Kidney (tissue), 14 donors: ENCODE data around the gene WBP2NL. TPM values are rescaled to one million over a fixed set of nuclear protein-coding genes. Genes with fewer than 3 reads are reported as not detected.

Experiments used
- DNase-seq, 5 donors: peaks; one replicate each; pipeline ENCODE4 v3.0.0-alpha.2; 2013 to 2020
- FAIRE-seq: peaks from 2 replicates; lab custom pipeline; 2012; peaks lifted over from hg19 to GRCh38; lab: Jason Lieb, UNC
- H3K27ac ChIP-seq, 2 donors: one replicate each; pipeline ENCODE4 v1.7.0; 2013; ENCODE audit warnings: low read depth in 2 of 2, low read length in 2 of 2, inconsistent platforms in 1 of 2
- H3K27me3 ChIP-seq: one replicate; pipeline ENCODE4 v1.7.1; 2013; ENCODE audit warnings: low read length, inconsistent platforms; ENCODE audit not compliant: control insufficient read depth, insufficient read depth
- H3K36me3 ChIP-seq, 3 donors: one replicate each; pipeline versions ENCODE4 v1.7.0 to v1.7.1; 2013; ENCODE audit warnings: low read length in 3 of 3, control low read depth in 1 of 3, inconsistent platforms in 1 of 3; ENCODE audit not compliant: insufficient read depth in 3 of 3, control insufficient read depth in 2 of 3
- H3K4me1 ChIP-seq, 3 donors: one replicate each; pipeline versions ENCODE4 v1.7.0 to v1.7.1; 2013; ENCODE audit warnings: low read length in 3 of 3, inconsistent platforms in 1 of 3, low read depth in 1 of 3; ENCODE audit not compliant: control insufficient read depth in 2 of 3, insufficient read depth in 2 of 3
- H3K4me3 ChIP-seq, 3 donors: one replicate each; pipeline versions ENCODE4 v1.7.0 to v1.8.1; 2013; ENCODE audit warnings: low read length in 3 of 3, control low read depth in 1 of 3, inconsistent platforms in 1 of 3
- H3K9ac ChIP-seq, 3 donors: one replicate each; pipeline versions ENCODE4 v1.7.0 to v1.7.1; 2013; ENCODE audit warnings: low read length in 3 of 3, control low read depth in 1 of 3, inconsistent platforms in 1 of 3
- H3K9me3 ChIP-seq, 3 donors: one replicate each; pipeline versions ENCODE4 v1.7.0 to v1.7.1; 2013; ENCODE audit warnings: low read length in 3 of 3, control low read depth in 1 of 3, inconsistent platforms in 1 of 3; ENCODE audit not compliant: control insufficient read depth in 2 of 3, insufficient read depth in 1 of 3
- intact Hi-C: fragments of 100-400 bp; cut with DNase I; formaldehyde crosslinking; loops from one replicate; pipeline ENCODE4 v1.11.1; 2022
- polyA plus RNA-seq: library from polyadenylated mRNA; stranded (reverse); fragments of 350-450 nt; fragmentation: Illumina TruSeq; extraction: RNeasy Lipid Tissue Mini Kit (QIAGEN cat#74804); gene quantifications from one replicate; pipeline ENCODE4 v1.2.3, GENCODE V29; 2014; ENCODE audit warnings: low read depth, low replicate concordance; ENCODE audit not compliant: insufficient read depth
- total RNA-seq: library from RNA; stranded (reverse); fragmentation: NEBNext Ultra II Directional; extraction: Animal tissue kit (Norgen Biotek cat#: 25700); gene quantifications from one replicate; pipeline ENCODE4 v1.2.1, GENCODE V29; 2021
- TF ChIP-seq, protein P1 (sequence below): IDR thresholded peaks from 3 replicates; pipeline ENCODE4 v1.5.1; 2012; ENCODE audit warnings: mild to moderate bottlenecking, moderate library complexity, borderline replicate concordance; ENCODE audit not compliant: insufficient read depth; ENCODE audit errors: extremely low read depth
- donor health status: control.
- donor health status: control.
- donor health status: control.
- donor health status: control.
- donor health status: control.
- donor health status: DM: yes; HTN: yes; CAD: no.
- donor health status: Normal renal cell carcinoma (clear cell type).

The WBP2NL gene
- total and polyA plus RNA-seq, 2 donors from 2014 or later, result 0.84 to 2.5 TPM

DNA sequence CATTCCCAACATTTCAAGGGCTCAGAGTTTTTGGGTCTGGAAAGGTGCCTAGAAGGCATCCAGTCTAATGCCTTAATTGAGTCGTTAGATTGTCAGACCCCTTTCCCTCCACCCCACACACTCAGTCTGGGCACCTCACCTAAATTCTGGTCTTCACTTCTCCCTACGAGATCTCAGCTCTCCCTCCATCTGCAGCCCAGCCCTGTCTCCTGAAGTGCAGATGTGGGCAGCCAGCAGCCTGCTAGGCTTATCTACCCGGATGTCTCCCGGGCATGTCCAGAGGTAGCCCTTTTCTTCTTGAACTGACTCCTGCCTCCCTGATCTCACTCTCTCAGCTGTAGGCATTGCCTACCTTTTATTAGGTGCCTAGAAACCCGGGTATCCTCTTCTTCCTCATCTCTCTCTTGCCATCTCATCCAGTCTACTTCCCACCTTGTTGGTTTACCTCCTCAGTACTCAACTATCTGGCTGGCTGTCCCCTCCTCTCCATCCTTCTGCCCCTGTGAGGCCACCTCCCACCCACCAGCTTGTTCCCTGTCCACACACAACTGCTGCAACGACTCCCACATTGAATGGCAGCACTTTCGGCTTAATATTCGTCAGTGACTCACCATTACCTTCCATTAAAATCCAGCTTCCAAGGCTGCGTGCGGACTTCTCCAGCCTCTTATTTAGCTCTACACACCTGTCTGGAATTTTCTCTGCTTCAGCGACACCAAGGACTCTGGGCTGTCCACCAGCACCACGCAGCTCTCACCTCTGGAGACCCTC, 23.1 kb upstream of the WBP2NL start:
- intact Hi-C loops, result no loop called here
- TF ChIP-seq, protein P1, sequence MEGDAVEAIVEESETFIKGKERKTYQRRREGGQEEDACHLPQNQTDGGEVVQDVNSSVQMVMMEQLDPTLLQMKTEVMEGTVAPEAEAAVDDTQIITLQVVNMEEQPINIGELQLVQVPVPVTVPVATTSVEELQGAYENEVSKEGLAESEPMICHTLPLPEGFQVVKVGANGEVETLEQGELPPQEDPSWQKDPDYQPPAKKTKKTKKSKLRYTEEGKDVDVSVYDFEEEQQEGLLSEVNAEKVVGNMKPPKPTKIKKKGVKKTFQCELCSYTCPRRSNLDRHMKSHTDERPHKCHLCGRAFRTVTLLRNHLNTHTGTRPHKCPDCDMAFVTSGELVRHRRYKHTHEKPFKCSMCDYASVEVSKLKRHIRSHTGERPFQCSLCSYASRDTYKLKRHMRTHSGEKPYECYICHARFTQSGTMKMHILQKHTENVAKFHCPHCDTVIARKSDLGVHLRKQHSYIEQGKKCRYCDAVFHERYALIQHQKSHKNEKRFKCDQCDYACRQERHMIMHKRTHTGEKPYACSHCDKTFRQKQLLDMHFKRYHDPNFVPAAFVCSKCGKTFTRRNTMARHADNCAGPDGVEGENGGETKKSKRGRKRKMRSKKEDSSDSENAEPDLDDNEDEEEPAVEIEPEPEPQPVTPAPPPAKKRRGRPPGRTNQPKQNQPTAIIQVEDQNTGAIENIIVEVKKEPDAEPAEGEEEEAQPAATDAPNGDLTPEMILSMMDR, result no peak
- H3K27ac ChIP-seq, result no peak overlapping the region
- no peak overlapping the region for H3K4me3 ChIP-seq
- H3K36me3 ChIP-seq, result no peaks in the 10 kb centered on the region
- DNase-seq, result no peak
- H3K27me3 ChIP-seq, result peaks cover 9% of the 10 kb centered on the region
- H3K9me3 ChIP-seq, result no peaks in the 10 kb centered on the region
- no peak overlapping the region for H3K9ac ChIP-seq
- peaks cover 0 to 6% (median 0%) of the 10 kb centered on the region in 3 donors for H3K4me1 ChIP-seq
- FAIRE-seq, result no peak

DNA sequence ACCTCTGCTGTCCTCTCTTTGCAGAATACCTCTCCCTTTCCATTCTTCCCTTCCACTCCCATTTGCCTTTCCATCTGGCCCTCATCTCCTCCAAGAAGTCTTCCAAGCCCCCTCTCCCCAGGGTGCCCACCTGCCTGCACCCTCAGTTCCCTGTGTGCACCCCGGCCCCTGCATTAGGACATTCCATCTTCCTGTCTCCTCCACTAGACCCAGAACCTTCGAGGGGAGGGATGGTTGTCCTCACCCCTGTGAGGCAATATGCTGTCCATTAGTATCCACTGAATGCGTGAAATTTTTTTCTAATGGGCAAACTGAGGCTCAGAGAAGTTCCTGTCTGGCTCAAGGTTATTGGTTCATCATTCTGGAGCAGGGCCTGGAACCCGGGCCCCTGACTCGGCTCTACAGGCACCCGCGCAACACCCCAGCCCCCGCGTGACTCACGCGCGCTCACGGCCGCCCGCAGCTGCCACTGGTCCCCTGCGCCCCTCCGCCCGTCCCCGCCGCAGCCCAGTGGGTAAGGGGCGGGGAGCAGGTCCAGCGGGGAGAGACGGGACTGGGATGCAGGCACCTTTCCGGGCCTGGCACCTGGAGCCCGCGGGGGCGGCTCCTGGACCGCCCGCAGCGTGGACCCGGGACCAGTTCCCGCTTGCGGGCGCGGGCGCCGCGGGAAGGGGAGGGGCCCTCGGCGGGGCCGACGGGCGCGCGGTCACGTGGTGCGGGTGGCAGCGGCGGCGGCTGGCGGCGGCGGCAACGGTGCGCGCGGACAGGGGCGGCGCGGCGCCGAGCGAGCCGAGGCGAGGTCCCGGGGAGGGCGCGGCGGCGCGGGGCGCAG, 22.3 kb upstream of the WBP2NL start:
- DNase-seq, result peak in 4 of 5 donors; percentile 31 to 65 (median 52)
- FAIRE-seq, result no peak
- H3K27me3 ChIP-seq, result peaks cover 9% of the 10 kb centered on the region
- intact Hi-C loops, result no loop called here
- H3K27ac ChIP-seq, result no peak overlapping the region
- peaks cover 0 to 6% (median 0%) of the 10 kb centered on the region in 3 donors for H3K4me1 ChIP-seq
- no peaks in the 10 kb centered on the region for H3K9me3 ChIP-seq
- H3K9ac ChIP-seq, result no peak overlapping the region
- TF ChIP-seq, protein P1, result no peak
- H3K4me3 ChIP-seq, result peak overlapping the region in 1 of 3 donors; percentile 29
- H3K36me3 ChIP-seq, result no peaks in the 10 kb centered on the region

GRCh38 chr22:41976961-41977566, 21.5 kb upstream of the WBP2NL start:
- peaks cover 0 to 6% (median 0%) of the 10 kb centered on the region in 3 donors for H3K4me1 ChIP-seq
- no peak for FAIRE-seq
- peaks cover 9% of the 10 kb centered on the region for H3K27me3 ChIP-seq
- H3K9me3 ChIP-seq, result no peaks in the 10 kb centered on the region
- intact Hi-C loops, result no loop called here
- TF ChIP-seq, protein P1, result no peak
- H3K27ac ChIP-seq, result no peak overlapping the region
- peak overlapping the region in 2 of 3 donors; percentile 2 to 50 for H3K4me3 ChIP-seq
- peak overlapping the region in 1 of 3 donors; percentile 15 for H3K9ac ChIP-seq
- peak in 4 of 5 donors; percentile 83 to 88 (median 84) for DNase-seq
- no peaks in the 10 kb centered on the region for H3K36me3 ChIP-seq
